ENCODE data around the gene NINL. TPM values are rescaled to one million over a fixed set of nuclear protein-coding genes. Genes with fewer than 3 reads are reported as not detected.
"Not testable (repeated sequence)": the region's sequence is repeated elsewhere in the genome, so short reads cannot be mapped to it uniquely, and the experiment has no call there.

The NINL gene
- total RNA-seq, 2 experiments from 2014 or later, result 1.5 to 1.6 TPM

- POLR2A ChIA-PET, CTCF ChIA-PET: not testable (repeated sequence)
These were observed 23.6 kb downstream of the NINL start for GRCh38 chr20:25561771-25562170.

DNA sequence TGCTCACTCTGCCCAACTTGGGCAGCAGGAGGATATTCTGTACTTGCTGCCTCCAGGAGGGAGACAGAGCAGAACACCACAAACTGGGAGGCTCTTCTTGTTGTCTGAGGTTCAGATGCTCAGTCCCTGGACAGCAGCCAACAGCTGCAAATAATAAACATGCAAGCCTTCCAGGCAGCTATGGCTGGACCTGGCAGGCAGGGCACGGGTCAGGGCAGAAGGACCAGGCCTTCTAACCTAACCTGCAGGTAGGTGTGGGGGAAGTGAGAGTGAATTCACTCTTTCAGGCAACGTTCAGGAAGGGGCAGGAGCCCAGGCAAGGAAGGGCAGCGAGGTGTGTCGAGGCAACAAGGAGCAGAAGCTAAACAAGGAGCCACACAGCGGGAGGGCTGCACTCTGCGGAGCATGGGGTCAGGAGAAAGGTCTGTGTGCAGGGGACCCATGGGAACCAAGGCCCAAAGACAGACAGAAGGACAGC lies 31.5 kb downstream of the NINL start:
- POLR2A ChIA-PET, result no interaction called here
- CTCF ChIA-PET, result no interaction called here

DNA sequence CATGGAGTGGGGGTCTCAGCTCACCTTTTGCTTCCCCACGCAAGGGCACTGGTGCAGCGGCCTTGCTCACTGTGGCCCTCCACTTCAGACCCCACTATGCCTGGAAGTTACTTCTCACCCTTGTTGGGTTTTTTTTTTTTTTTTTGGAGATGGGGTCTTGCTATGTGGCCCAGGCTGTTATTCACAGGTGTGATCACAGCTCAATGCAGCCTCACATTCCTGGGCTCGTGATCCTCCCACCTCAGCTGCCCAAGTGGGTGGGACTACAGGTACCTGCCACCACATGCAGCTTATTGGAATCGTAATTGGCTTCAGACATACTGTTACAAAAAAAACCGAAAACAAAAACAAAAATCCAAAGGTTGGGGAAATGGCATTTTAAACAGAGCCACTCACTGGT lies 32.4 kb downstream of the NINL start:
- POLR2A ChIA-PET, result no interaction called here
- CTCF ChIA-PET, result no interaction called here

DNA sequence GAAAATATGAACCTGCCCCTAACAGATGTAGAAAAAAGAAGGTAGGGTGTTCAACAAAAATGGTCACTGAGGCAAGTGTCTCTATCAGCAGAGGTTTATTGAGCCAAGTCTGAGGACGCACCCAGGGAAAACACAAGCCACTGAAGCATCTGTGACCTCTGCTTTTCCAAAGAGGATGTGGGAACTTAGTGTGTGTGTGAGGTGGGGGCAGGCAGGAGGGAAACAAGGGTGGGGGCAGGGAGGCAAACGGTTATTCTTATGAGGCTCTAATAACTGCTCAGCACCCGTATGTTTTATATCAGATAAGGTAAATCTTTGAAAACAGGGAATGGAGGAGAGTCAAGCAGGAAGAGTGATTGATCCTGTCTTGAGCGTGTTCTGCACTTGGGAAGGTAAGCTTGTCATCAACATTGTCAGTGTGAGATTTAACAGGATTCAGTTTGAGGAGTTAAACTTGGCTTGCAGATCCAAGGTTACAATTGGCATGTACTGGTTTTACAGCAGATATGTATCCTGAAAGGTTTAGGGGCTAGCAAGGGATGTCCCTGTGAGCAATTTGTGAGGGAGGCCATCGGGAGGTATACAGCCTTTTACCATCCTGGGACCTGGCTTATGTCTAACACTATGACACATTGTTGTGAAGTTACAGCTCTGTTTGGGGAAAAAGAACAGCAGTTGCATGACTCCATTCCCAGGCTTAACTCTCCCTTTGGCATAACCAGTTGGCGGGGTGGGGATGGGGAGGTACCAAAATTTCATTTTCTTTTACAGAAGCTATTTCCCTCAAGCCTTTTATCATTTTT lies 33.7 kb downstream of the NINL start:
- POLR2A ChIA-PET, result no interaction called here
- CTCF ChIA-PET, result no interaction called here

DNA sequence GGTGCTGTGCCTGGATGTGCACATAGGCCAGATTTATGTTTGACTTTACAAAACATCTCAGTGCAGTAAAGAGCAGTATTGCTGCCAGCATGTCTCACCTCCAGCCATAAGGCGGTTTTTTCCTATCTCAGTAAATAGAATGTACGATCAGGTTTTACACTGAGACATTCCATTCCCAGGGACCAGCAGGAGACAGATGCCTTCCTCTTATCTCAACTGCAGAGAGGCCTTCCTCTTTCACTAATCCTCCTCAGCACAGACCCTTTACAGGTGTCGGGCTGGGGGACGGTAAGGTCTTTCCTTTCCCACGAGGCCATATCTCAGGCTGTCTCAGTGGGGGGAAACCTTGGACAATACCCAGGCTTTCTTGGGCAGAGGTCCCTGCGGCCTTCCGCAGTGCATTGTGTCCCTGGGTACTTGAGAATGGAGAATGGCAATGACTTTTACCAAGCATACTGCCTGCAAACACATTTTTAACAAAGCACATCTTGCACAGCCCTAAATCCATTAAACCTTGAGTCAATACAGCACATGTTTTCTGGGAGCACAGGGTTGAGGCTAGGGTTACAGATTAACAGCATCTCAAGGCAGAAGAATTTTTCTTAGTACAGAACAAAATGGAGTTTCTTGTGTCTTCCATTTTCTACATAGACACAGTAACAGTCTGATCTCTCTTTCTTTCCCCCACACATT lies 34.5 kb downstream of the NINL start:
- POLR2A ChIA-PET, CTCF ChIA-PET: not testable (repeated sequence)

- ChIA-PET POLR2A (no interaction called here), CTCF (interaction anchor here (1.1 kb wide), 1 partner anchor 9 kb away, joined by 4 read pairs; no protein-coding TSS in a partner anchor)
These were observed 35.4 kb downstream of the NINL start for GRCh38 chr20:25549843-25550477.

- ChIA-PET POLR2A (no interaction called here), CTCF (interaction anchor here (1.1 kb wide), 1 partner anchor 8 kb away, joined by 4 read pairs; no protein-coding TSS in a partner anchor)
These were observed 36.1 kb downstream of the NINL start for GRCh38 chr20:25549172-25549773.

DNA sequence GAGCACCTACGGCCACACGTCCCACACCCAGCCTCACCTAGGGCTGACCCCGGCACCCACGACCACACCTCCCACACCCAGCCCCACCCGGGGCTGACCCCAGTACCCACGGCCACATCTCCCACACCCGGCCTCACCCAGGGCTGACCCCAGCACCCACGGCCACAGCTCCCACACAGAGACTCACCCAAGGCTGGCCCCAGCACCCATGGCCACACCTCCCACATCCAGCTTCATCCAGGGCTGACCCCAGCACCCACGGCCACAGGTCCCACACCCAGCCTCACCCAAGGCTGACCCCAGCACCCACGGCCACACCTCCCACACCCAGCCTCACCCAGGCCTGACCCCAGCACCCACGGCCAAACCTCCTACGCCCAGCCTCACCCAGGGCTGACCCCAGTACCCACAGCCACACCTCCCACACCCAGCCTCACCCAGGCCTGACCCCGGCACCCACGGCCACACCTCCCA lies 36.7 kb downstream of the NINL start:
- POLR2A ChIA-PET, result no interaction called here
- CTCF ChIA-PET, result no interaction called here

GRCh38 chr20:25547999-25548398 lies 37.3 kb downstream of the NINL start:
- POLR2A ChIA-PET, result no interaction called here

GRCh38 chr20:25547063-25547462 lies 38.3 kb downstream of the NINL start:
- ChIA-PET CTCF (no interaction called here), POLR2A (no interaction called here)

More at GRCh38 chr20:25547999-25548398, 37.3 kb downstream of the NINL start:
- CTCF ChIA-PET, result no interaction called here

GRCh38 chr20:25546048-25546447 lies 39.3 kb downstream of the NINL start:
- POLR2A ChIA-PET, result no interaction called here
- CTCF ChIA-PET, result no interaction called here

DNA sequence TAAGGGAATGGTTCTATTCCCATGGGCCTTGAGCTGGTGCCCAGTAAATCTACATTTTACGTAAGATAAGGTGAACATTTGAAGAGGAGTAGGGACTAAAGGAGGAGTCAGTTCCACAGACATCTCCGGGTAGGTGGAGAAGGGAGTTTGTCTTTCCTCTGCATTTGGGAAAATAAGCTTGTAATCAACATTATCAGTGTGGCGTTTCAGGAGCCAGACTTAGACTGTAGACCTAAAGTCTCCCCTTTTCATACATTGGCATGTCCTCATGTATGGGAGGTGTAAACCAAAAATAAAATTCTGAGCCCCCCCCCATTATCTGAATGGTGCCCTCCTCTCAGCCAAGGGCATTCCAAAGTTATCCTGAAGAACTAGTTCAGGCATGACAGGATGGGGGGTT lies 40.2 kb downstream of the NINL start:
- ChIA-PET CTCF (interaction anchor here (0.6 kb wide), 1 partner anchor 107 kb away, joined by 5 read pairs; no protein-coding TSS in a partner anchor), POLR2A (no interaction called here)

GRCh38 chr20:25544734-25545133 lies 40.6 kb downstream of the NINL start:
- CTCF ChIA-PET, result interaction anchor here (0.6 kb wide), 1 partner anchor 107 kb away, joined by 5 read pairs; no protein-coding TSS in a partner anchor
- POLR2A ChIA-PET, result no interaction called here

DNA sequence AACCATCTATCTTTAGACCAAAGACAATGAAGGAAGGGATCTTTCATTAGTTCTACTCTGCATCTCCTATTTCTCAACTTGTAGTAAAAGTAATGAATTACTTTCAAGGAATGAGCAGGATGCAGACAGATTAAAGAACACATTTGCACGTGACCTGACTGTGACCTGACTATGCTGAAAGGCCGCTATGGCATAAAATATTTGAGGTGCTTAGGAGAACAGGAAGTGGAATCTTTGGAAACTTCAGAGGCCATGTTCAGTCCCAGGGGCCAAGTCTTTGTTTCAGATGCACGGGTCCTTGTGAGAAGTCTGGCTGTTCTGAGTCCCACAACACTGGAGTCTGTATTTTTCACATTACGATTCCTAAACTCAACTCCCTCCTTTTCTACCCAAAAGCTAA lies 41.0 kb downstream of the NINL start:
- POLR2A ChIA-PET, result no interaction called here

GRCh38 chr20:25543068-25543467 lies 42.3 kb downstream of the NINL start:
- CTCF ChIA-PET, result interaction anchor here (0.6 kb wide), 1 partner anchor 27 kb away, joined by 3 read pairs; no protein-coding TSS in a partner anchor

More for the DNA sequence above, 41.0 kb downstream of the NINL start:
- CTCF ChIA-PET, result no interaction called here

GRCh38 chr20:25541676-25542075 lies 43.7 kb downstream of the NINL start:
- POLR2A ChIA-PET, result no interaction called here

More at GRCh38 chr20:25543068-25543467, 42.3 kb downstream of the NINL start:
- POLR2A ChIA-PET, result no interaction called here

DNA sequence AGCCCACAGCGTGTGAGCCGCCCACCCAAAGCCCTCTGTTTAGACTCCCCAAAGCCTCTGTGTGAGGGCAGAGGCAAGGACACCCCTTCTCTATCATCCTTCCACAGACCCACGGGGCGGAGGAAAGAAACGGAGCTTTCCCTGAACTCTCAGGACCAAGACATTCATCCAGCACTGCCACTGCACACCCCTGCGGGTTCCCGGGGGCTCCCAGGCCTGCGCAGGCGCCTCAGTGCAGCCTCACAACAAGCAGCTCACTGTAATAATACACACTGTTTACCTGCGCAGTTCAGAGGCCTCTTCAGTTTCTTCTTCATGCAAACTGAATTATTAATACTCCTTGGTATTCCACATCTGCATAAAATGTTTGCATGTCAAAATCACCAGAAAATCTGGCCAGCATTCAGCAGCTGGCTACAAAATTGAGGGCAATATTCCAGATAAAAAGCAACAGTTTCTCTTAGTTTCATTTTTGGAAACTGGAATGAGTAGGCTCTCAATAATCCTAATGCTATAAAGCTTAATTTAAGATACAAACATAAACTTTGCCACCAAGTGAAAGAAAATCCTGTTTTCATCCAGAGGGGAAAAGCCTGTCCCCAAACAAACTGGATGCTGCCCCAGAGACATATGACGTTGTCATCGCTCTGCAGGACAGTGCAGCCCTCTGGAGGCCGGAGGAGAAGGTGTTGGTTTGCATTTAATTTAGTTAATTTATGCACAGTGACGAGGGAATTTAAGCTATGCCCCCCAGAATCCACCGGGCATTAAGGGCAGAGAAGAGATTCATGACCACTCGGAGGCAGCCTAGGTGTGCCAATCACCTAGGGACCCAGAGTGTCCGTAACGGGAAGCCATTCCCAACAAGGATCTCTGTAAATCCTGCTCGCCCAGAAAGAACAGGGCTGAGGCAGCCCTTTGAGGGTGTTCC lies 45.3 kb downstream of the NINL start:
- POLR2A ChIA-PET, result no interaction called here

More at GRCh38 chr20:25541676-25542075, 43.7 kb downstream of the NINL start:
- CTCF ChIA-PET, result no interaction called here

DNA sequence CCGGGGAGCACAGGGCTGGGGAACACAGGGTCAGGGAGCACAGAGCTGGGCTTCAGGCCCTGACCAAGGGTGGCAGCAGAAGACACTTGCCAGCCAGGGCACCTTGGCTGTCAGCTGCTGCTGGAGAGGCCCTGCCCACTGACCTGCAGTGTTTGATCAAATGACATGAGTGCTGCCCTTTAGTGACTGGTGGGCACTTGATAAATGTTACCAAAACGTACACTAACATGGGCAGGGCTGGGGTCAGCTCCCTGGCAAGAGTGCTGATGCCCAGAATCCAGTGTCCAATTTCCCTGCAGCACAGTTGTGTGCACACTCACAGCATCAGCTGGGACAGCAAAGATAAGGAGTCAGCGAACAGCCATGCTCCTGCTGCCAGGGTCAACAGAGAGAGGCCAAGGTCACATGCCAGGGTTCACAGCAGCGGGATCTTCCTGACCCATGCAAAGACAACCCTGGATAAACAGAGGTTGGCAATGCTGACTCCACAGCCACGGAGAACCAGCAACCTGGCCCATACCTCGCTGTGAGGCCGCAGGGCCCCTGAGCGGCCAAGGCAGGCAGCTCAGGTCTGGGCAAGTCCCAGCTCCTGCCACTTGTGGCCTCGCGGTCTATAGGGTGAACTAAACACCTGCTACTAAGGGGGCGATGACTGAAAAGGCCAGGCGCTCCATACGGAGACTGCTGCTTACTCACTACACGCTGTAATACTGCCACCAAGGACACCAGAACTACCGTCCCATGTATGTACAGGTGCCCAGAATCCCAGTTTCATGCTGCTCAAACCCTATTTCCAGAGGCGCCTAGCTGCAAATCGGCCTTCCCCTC lies 46.3 kb downstream of the NINL start:
- ChIA-PET CTCF (interaction anchor here (0.8 kb wide), 1 partner anchor 17 kb away, joined by 3 read pairs; no protein-coding TSS in a partner anchor), POLR2A (no interaction called here)

More for the DNA sequence above, 45.3 kb downstream of the NINL start:
- CTCF ChIA-PET, result interaction anchor here (0.8 to 1.0 kb wide), 2 partner anchors 10 to 18 kb away, joined by 3 to 4 read pairs; no protein-coding TSS in a partner anchor

Measured in activated CD8-positive, alpha-beta memory T cell treated with anti-CD3 and anti-CD28 coated beads for 36 hours (primary cell).